ENCODE measurements around the gene TNNT1.
"Not testable (repeated sequence)": the region's sequence is repeated elsewhere in the genome, so short reads cannot be mapped to it uniquely, and the experiment has no call there.

The TNNT1 gene

DNA sequence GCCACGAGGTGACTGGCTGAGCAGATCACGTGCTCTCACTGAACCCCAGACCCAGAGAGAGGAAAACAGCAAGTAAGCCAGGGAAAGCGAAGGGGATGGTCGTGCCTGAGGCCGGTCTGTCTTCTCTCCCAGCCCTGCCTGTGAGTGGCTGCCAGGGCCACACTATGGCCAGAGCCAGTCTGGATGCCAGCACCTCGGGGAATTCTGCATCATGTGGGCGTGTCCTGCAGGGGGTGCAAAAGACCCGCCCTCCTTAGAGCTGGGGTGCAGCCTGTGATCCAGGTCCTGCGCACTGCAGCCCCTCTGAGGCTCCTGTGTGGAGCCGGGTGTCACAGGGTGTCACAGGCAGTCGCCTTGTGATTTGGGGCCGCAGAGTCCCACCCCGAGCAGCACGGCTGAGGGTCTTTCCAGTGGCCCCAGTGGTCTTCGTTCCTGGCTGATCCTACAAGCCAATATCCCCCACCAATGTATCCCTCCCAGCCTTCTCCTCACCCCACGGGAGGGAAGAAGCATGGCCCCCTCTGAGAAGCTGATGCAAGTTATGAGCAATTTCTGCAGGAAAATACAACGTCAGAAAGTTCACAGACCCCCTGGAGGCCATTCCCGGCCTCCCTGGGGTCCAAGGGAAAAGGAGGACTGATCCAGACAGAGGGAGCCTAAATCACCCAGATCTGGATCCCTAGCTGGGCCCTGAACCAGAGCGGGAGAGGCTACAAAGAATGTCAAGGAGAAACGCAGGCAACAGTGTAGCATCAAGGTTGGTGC lies 39.3 kb downstream of the TNNT1 start:
- ChIA-PET CTCF (interaction anchor here (1.4 to 1.6 kb wide), 2 partner anchors 22 kb away, joined by 4 to 5 read pairs; no protein-coding TSS in a partner anchor), POLR2A (no interaction called here)
- H3K4me3 ChIP-seq (ENCODE audit: low read depth, low read length) = no peak overlapping the region
- TF ChIP-seq, protein P1, sequence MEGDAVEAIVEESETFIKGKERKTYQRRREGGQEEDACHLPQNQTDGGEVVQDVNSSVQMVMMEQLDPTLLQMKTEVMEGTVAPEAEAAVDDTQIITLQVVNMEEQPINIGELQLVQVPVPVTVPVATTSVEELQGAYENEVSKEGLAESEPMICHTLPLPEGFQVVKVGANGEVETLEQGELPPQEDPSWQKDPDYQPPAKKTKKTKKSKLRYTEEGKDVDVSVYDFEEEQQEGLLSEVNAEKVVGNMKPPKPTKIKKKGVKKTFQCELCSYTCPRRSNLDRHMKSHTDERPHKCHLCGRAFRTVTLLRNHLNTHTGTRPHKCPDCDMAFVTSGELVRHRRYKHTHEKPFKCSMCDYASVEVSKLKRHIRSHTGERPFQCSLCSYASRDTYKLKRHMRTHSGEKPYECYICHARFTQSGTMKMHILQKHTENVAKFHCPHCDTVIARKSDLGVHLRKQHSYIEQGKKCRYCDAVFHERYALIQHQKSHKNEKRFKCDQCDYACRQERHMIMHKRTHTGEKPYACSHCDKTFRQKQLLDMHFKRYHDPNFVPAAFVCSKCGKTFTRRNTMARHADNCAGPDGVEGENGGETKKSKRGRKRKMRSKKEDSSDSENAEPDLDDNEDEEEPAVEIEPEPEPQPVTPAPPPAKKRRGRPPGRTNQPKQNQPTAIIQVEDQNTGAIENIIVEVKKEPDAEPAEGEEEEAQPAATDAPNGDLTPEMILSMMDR (IDR thresholded peaks at IDR 0.05; ENCODE audit: insufficient read depth, low read length, missing control alignments) = no peak
- DNase-seq (ENCODE audit: low read depth, low spot score) = no peak

DNA sequence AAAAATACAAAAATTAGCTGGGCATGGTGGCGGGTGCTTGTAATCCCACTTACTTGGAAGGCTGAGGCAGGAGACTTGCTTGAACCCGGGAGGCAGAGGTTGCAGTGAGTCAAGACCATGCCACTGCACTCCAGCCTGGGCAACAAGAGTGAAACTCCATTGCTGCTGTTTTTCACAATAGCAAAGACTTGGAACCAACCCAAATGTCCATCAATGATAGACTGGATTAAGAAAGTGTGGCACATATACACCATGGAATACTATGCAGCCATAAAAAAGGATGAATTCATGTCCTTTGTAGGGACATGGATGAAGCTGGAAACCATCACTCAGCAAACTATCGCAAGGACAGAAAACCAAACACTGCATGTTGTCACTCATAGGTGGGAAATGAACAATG lies 41.8 kb downstream of the TNNT1 start:
- H3K4me3 ChIP-seq (ENCODE audit: low read depth, low read length); DNase-seq (ENCODE audit: low read depth, low spot score); POLR2A ChIA-PET: not testable (repeated sequence)
- CTCF ChIA-PET = interaction anchor here (3.2 kb wide), 1 partner anchor 19 kb away, joined by 25 read pairs; no protein-coding TSS in a partner anchor

DNA sequence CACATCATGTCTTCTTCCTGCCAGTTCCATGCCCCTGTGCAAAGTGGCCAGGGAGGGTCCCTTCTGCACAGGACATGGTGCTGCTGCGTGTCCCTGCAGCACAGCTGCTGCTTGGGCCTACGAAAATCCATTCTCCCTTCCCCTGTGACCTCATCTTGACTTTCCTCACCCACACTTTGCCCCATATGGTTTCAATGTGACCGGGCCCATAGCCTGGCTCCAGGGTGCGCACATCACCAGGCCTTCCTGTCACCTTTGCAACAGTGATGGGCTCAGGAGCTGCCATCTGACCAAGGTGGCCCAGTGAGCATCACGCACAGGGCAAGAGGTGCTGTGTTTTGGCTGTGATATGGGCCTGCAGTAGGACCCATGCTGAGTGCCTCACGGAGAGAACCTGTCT lies 42.4 kb downstream of the TNNT1 start:
- DNase-seq (ENCODE audit: low read depth, low spot score) = no peak
- POLR2A ChIA-PET = interaction anchor here (0.6 to 1.0 kb wide), 2 partner anchors 10 to 11 kb away, joined by 3 read pairs; partner anchors contain the start of gene PPP1R12C

DNA sequence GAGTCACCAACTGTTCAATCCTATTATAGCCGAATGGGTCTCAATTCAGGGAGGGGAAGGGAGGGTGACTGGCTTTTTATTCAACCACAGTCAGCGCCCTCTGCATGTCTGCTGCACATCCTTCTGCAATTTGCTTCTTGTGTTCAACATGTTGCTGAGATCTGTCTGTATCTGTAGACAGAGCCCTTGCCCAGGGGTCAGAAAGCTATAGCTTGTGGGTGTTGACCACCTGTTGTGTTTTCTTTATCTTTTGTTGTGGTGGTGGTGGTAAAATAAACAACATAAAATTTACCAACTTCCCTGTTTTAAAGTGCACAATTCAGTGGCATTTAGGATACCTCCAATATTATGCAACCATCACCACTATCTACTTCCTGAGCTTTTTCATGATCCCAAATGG lies 43.8 kb downstream of the TNNT1 start:
- H3K4me3 ChIP-seq (ENCODE audit: low read depth, low read length) = no peak overlapping the region
- ChIA-PET CTCF (interaction anchor here (3.2 kb wide), 1 partner anchor 17 kb away, joined by 25 read pairs; no protein-coding TSS in a partner anchor), POLR2A (no interaction called here)
- TF ChIP-seq, protein P1 (IDR thresholded peaks at IDR 0.05; ENCODE audit: insufficient read depth, low read length, missing control alignments) = no peak
- DNase-seq (ENCODE audit: low read depth, low spot score) = no peak

More for the DNA sequence above, 42.4 kb downstream of the TNNT1 start:
- no peak overlapping the region for H3K4me3 ChIP-seq (ENCODE audit: low read depth, low read length)
- TF ChIP-seq, protein P1 (IDR thresholded peaks at IDR 0.05; ENCODE audit: insufficient read depth, low read length, missing control alignments) = no peak
- CTCF ChIA-PET = interaction anchor here (3.2 kb wide), 1 partner anchor 18 kb away, joined by 25 read pairs; no protein-coding TSS in a partner anchor

DNA sequence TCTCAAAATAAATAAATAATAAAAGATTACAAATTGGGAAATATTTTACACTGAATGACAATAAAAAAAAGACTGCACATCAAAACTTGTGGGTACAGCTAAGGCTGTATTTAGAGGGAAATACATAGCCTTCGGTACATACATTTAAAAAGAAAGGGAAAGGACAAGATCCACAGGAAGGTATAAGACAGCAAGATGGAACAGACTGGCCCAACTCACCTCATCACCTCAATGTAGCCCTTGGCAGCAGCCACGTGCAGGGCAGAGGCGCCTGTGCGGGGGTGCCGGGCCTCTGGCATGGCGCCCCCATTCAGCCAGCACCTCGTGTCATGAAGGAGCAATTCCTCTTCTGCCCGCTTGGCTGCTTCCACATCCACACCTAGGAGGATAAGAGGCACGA lies 45.8 kb downstream of the TNNT1 start:
- ChIA-PET CTCF (interaction anchor here (1.4 to 7.0 kb wide), 2 partner anchors 15 to 38 kb away, joined by 3 to 43 read pairs; no protein-coding TSS in a partner anchor), POLR2A (no interaction called here)
- H3K4me3 ChIP-seq (ENCODE audit: low read depth, low read length) = no peak overlapping the region
- no peak for DNase-seq (ENCODE audit: low read depth, low spot score)
- TF ChIP-seq, protein P1 (IDR thresholded peaks at IDR 0.05; ENCODE audit: insufficient read depth, low read length, missing control alignments) = no peak

DNA sequence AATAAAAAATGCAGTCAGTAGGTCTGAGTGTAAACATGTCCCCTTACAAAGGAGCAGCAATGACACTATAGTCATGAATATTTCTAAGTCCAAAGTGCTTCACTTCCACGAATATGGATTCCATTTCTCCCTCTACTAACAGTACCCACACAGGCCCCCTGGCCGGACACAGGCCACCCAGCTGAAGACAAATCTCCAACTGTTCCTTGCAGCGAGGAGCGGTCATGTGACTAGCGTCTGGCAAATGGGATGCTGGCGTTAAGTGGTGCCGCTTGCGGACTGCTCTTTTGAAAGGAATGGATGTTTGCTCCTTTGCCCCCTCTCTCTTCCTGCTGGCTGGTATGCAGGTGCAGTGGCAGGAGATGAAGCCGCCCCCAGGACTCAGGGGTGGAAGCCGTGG lies 47.7 kb downstream of the TNNT1 start:
- TF ChIP-seq, protein P1 (IDR thresholded peaks at IDR 0.05; ENCODE audit: insufficient read depth, low read length, missing control alignments) = no peak
- POLR2A ChIA-PET = no interaction called here
- H3K4me3 ChIP-seq (ENCODE audit: low read depth, low read length) = no peak overlapping the region
- CTCF ChIA-PET = interaction anchor here (1.6 to 7.0 kb wide), 2 partner anchors 10 to 13 kb away, joined by 3 to 43 read pairs; no protein-coding TSS in a partner anchor
- DNase-seq (ENCODE audit: low read depth, low spot score) = no peak

Data from AG04449 (cell line).